Jurkat, Clone E6-1 (cell line): ENCODE data around the gene CSAD.
"Not testable (repeated sequence)": the region's sequence is repeated elsewhere in the genome, so short reads cannot be mapped to it uniquely, and the experiment has no call there.

ENCODE experiments used
- DNase-seq: peaks from one replicate; pipeline ENCODE4 v3.0.0-alpha.2; 2011; ENCODE audit warnings: low read depth, low spot score
- H3K4me3 ChIP-seq: 2 replicates; pipeline ENCODE4 v1.5.1; 2011; ENCODE audit warnings: mild to moderate bottlenecking, low read length, control low read depth, moderate library complexity

CSAD gene

DNA sequence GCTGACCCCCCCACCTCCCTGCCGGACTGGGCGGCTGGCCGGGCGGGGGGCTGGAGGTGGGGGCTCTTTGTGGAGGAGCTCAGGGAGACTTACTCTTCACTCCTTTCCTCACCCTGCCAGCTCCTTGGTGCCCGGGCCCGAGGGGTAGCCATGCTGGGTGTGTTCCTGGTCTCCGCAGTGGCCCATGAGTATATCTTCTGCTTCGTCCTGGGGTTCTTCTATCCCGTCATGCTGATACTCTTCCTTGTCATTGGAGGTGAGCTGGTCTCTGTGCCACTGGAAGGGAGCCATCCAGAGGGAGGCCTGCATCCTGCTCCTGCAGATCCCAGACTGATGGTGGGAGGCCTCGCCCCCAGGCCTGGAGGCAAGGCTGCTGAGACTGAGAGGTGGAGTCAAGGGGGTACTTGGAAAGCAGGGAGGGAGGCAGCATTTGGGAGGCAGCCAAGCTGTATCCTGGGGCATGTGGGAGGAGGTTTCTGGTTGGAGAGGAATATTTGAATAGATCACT is 57.7 kb downstream of the CSAD start:
- no peak for DNase-seq
- H3K4me3 ChIP-seq = no peak overlapping the region

- DNase-seq = no peak
- H3K4me3 ChIP-seq = no peak overlapping the region
Observed at GRCh38 chr12:53120685-53121525, 59.8 kb downstream of the CSAD start.

DNA sequence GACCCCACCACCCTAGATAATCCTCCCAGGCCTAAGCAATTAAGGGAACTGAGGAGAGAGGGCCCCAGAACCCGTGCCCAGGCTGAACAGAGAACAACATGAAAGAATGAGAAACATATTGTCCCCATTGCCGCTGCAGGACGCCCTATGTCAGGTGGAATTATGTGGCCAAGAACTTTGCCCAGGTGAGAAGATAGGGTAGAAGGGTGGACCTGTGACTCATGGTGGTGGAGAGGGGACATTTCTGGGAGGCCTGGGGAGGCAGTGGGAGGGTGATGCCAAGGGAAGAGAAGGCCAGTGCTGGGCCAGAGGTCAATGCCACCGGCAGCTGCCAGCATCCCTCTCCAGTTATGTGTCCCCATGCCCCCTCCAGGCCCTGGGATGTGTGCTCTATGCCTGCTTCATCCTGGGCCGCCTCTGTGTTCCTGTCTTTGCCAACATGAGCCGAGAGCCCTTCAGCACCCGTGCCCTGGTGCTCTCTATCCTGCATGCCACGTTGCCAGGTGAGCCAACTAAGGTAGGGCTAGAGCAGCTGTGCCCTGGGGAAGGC is 61.9 kb downstream of the CSAD start:
- no peak for DNase-seq
- H3K4me3 ChIP-seq = no peak overlapping the region

DNA sequence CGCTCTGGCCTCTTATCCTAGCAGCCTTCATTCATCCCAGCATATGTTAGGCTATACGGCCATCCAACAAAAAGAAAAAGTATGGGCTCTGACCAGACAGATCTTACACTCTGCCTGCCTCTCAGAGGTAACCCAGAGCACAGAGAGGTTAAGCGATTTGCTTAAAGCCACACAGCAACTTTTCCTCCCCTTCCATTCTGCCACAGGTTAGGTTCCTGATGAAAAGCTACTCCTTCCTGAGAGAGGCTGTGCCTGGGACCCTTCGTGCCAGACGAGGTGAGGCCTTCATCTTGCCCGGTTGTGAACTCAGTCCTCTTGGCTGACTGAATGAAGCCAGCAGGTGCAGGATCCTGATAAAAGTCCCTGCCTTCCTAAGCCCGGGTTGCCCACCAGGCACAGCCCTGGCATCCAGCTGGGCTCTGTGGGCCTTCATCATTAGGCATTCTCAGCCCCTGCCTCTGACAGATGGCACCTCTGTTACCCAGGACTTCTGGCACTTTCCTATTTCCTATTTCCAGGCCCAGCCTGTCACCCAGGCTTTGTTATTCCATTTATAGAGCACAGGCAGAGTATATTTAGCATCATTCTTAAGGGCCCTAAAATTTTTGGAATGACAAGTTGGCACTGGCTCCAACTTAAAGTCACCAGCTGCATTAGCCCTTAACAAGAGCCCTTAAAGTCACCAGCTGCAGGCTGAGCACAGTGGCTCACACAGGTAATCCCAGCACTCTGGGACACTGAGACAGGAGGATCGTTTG is 64.7 kb downstream of the CSAD start:
- no peak overlapping the region for H3K4me3 ChIP-seq
- no peak for DNase-seq

GRCh38 chr12:53115112-53115890 is 65.4 kb downstream of the CSAD start:
- H3K4me3 ChIP-seq = no peak overlapping the region
- no peak for DNase-seq

DNA sequence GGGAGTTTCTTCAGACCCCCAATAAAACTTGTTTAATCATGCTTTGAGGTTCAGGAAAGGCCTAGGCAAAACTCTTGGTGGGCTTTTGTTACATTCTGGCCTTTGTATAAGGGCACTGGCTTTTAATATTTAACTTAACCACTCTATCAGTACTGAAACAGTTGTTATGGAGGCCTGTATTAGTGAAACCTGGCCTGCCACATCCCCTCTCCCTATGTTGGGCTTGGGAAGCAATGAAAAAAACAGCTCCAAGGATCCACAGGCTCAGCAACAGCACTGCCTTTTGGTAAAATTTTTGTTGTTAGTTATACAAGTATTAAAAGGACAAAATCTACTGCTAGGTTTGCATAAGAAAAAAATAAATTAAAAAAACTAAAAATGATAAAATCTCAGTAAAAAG is 66.8 kb downstream of the CSAD start:
- H3K4me3 ChIP-seq = no peak overlapping the region
- no peak for DNase-seq

GRCh38 chr12:53113136-53113705 is 67.5 kb downstream of the CSAD start:
- H3K4me3 ChIP-seq = no peak overlapping the region
- no peak for DNase-seq

- DNase-seq, H3K4me3 ChIP-seq: not testable (repeated sequence)
Observed at GRCh38 chr12:53112431-53112830, 68.3 kb downstream of the CSAD start.
